Uterus (tissue), 4 donors: ENCODE data around the gene RNF141. TPM values are rescaled to one million over a fixed set of nuclear protein-coding genes. Genes with fewer than 3 reads are reported as not detected.

Experiments used
- DNase-seq, 2 donors: peaks; one replicate each; pipeline ENCODE4 v3.0.0-alpha.2; 2019 to 2020
- H3K27ac ChIP-seq, 2 donors: fragments of 200-600 bp; sonication (generic); 1 replicate in 1 of 2; 2 replicates in 1 of 2; pipeline ENCODE4 v1.5.1; 2016 to 2018
- H3K27me3 ChIP-seq, 2 donors: fragments of 200-600 bp; sonication (generic); one replicate each; pipeline ENCODE4 v1.5.1; 2018 to 2019; ENCODE audit warnings: control low read depth in 1 of 2
- H3K36me3 ChIP-seq, 2 donors: fragments of 200-600 bp; sonication (generic); one replicate each; pipeline ENCODE4 v1.5.1; 2019; ENCODE audit warnings: control low read depth in 1 of 2
- H3K4me1 ChIP-seq, 2 donors: fragments of 200-600 bp; sonication (generic); one replicate each; pipeline ENCODE4 v1.5.1; 2018 to 2019; ENCODE audit warnings: control low read depth in 1 of 2
- H3K4me3 ChIP-seq, 2 donors: fragments of 200-600 bp; sonication (generic); 1 replicate in 1 of 2; 2 replicates in 1 of 2; pipeline ENCODE4 v1.5.1; 2018 to 2019; ENCODE audit warnings: mild to moderate bottlenecking in 1 of 2
- H3K9me3 ChIP-seq, 2 donors: fragments of 200-600 bp; sonication (generic); one replicate each; pipeline ENCODE4 v1.5.1; 2019; ENCODE audit warnings: control low read depth in 1 of 2
- CTCF ChIP-seq, 4 experiments: fragments of 200-600 bp in 2 of 4; fragments of 450-650 bp in 2 of 4; sonication (generic) in 2 of 4; IDR thresholded peaks; one replicate each; pipeline ENCODE4 v1.5.1; 2016 to 2019; ENCODE audit warnings: antibody characterized with exemption in 4 of 4, mild to moderate bottlenecking in 2 of 4, moderate library complexity in 1 of 4
- POLR2A ChIP-seq, 2 donors: fragments of 450-650 bp; IDR thresholded peaks; one replicate each; pipeline ENCODE4 v1.6.1; 2016; ENCODE audit warnings: antibody characterized with exemption in 2 of 2, mild to moderate bottlenecking in 1 of 2, moderate library complexity in 1 of 2
- intact Hi-C: fragments of 100-400 bp; cut with DNase I; formaldehyde crosslinking; loops from one replicate; pipeline ENCODE4 v1.15.1; 2023; ENCODE audit warnings: low total_unique reads
- total RNA-seq, 4 donors: library from RNA; depleted of rRNA in 3 of 4; stranded (reverse); fragments of >200 nt in 3 of 4; gene quantifications; one replicate each; pipeline versions ENCODE4 v1.1.0 to v1.2.4, GENCODE V29; 2014 to 2023
- donor health status: DM: yes; HTN: yes; CAD: no.

The RNF141 gene
- total RNA-seq, 4 donors from 2014 or later: 19.7 to 49.7 (median 25.2) TPM

DNA sequence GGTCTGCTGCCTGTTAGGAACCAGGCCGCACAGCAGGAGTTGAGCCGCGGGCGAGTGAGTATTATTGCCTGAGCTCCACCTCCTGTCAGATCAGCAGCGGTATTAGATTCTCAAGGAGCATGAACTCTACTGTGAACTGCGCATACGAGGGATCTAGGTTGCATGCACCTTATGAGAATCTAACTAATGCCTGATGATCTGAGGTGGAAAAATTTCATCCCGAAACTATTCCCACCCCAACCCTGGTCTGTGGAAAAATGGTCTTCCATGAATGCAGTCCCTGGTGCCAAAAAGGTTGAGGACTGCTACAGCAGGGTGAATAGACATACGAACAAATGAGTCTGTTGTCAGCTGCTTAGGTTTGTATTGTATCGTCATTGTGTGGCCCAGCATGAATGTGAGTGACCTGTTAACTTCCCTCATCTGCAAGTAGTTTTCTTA is 29.8 kb downstream of the RNF141 start:
- Histone ChIP-seq H3K27ac (no peak overlapping the region), H3K4me3 (no peak overlapping the region), H3K36me3 (no peaks in the 10 kb centered on the region), H3K9me3 (no peaks in the 10 kb centered on the region), H3K27me3 (no peaks in the 10 kb centered on the region), H3K4me1 (no peaks in the 10 kb centered on the region)
- intact Hi-C loops: loop anchor here (10.0 kb wide), 1 partner anchor 224 kb away; no protein-coding TSS in a partner anchor
- TF ChIP-seq POLR2A (IDR thresholded peaks at IDR 0.05) (no peak), CTCF (IDR thresholded peaks at IDR 0.05) (no peak)
- DNase-seq: no peak

DNA sequence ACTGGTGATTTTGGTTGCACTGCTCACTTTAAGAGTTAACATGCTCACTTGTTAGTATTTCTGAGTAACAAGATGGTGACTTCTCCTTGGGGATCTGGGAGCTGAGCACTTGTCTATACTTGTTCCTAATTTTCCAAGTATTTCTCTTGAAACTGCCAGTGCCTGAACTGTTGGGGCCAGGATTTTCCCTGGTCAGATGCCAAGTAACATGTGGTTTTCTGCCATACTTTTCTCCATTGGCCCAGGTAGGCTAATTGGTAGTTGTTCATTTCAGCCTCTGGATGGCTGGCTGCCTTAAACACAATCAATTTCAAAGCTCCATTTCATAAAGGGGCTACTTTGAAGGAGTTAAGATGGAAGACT is 35.0 kb downstream of the RNF141 start:
- no peak for TF ChIP-seq CTCF (IDR thresholded peaks at IDR 0.05)
- no peak for TF ChIP-seq POLR2A (IDR thresholded peaks at IDR 0.05)
- no peak overlapping the region for H3K27ac ChIP-seq

GRCh38 chr11:10505278-10506007 is 35.5 kb downstream of the RNF141 start:
- Histone ChIP-seq H3K27ac (no peak overlapping the region), H3K4me1 (no peaks in the 10 kb centered on the region), H3K27me3 (no peaks in the 10 kb centered on the region), H3K9me3 (no peaks in the 10 kb centered on the region), H3K4me3 (no peak overlapping the region), H3K36me3 (no peaks in the 10 kb centered on the region)
- intact Hi-C loops: no loop called here
- TF ChIP-seq CTCF (IDR thresholded peaks at IDR 0.05) (no peak), POLR2A (IDR thresholded peaks at IDR 0.05) (no peak)
- no peak for DNase-seq

More for the DNA sequence above, 35.0 kb downstream of the RNF141 start:
- DNase-seq: no peak
- no peaks in the 10 kb centered on the region for H3K36me3 ChIP-seq
- H3K27me3 ChIP-seq: no peaks in the 10 kb centered on the region
- intact Hi-C loops: no loop called here
- no peaks in the 10 kb centered on the region for H3K4me1 ChIP-seq
- H3K4me3 ChIP-seq: no peak overlapping the region
- no peaks in the 10 kb centered on the region for H3K9me3 ChIP-seq

- no peak overlapping the region for H3K27ac ChIP-seq
- intact Hi-C loops: no loop called here
- DNase-seq: no peak
- H3K4me3 ChIP-seq: no peak overlapping the region
- TF ChIP-seq POLR2A (IDR thresholded peaks at IDR 0.05): no peak
- no peak for TF ChIP-seq CTCF (IDR thresholded peaks at IDR 0.05)
- no peaks in the 10 kb centered on the region for H3K27me3 ChIP-seq
- H3K4me1 ChIP-seq: no peaks in the 10 kb centered on the region
- no peaks in the 10 kb centered on the region for H3K9me3 ChIP-seq
- no peaks in the 10 kb centered on the region for H3K36me3 ChIP-seq
These were observed 36.5 kb downstream of the RNF141 start for GRCh38 chr11:10504490-10504889.

- no peak for TF ChIP-seq CTCF (IDR thresholded peaks at IDR 0.05)
- no peak for TF ChIP-seq POLR2A (IDR thresholded peaks at IDR 0.05)
- intact Hi-C loops: no loop called here
- no peaks in the 10 kb centered on the region for H3K36me3 ChIP-seq
- H3K27me3 ChIP-seq: no peaks in the 10 kb centered on the region
- H3K27ac ChIP-seq: no peak overlapping the region
- H3K4me3 ChIP-seq: no peak overlapping the region
- H3K9me3 ChIP-seq: no peaks in the 10 kb centered on the region
- no peaks in the 10 kb centered on the region for H3K4me1 ChIP-seq
- DNase-seq: no peak
These were observed 37.1 kb downstream of the RNF141 start for GRCh38 chr11:10503777-10504480.
